ENCODE results near the gene TRIM5.
"Not testable (repeated sequence)": the region's sequence is repeated elsewhere in the genome, so short reads cannot be mapped to it uniquely, and the experiment has no call there.

TRIM5 gene, protein sequence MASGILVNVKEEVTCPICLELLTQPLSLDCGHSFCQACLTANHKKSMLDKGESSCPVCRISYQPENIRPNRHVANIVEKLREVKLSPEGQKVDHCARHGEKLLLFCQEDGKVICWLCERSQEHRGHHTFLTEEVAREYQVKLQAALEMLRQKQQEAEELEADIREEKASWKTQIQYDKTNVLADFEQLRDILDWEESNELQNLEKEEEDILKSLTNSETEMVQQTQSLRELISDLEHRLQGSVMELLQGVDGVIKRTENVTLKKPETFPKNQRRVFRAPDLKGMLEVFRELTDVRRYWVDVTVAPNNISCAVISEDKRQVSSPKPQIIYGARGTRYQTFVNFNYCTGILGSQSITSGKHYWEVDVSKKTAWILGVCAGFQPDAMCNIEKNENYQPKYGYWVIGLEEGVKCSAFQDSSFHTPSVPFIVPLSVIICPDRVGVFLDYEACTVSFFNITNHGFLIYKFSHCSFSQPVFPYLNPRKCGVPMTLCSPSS
- 14.1 to 87.1 (median 24.3) reads per million in 17 experiments for total RNA-seq

DNA sequence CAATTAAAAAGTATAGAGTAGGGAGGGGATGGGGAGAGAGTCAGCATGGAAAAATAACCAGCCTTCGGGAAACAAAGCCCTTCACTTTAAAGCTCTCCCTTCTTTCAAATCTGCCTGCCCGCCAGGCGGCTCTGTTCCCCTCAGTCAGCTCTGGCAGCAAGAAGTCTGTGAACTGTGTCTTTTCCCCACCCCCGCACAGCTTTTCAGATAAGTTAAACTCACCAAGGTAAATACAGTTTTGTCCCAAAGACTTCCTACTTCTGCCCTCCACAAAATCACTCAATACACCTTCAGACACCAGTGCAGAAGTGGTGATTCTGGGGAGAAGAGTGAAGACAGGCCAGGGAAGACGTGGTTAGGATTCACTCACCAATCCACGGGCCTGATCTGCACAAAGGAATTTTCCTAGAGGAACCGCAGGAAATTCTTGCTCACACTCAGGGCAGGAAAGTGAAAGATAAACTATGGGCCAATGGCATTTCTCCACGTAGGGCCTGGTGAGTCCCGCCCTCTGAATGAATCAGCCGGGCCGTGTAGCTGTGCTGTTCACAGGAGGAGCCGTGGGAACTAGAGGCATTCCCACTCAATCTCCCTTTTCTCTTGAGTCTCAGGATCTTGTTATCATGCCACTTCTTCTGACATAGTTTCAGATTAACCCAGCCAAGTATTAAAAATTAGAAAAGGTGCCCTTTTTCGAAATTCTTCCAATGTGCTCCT, at the start of gene TRIM5:
TRIM5 (minus strand) TSS at position 429 of the 717 bp plus-strand sequence. CDS start 4,897 bp downstream, outside the sequence.
- peak; percentile 89 to 94 (median 92) for DNase-seq

DNA sequence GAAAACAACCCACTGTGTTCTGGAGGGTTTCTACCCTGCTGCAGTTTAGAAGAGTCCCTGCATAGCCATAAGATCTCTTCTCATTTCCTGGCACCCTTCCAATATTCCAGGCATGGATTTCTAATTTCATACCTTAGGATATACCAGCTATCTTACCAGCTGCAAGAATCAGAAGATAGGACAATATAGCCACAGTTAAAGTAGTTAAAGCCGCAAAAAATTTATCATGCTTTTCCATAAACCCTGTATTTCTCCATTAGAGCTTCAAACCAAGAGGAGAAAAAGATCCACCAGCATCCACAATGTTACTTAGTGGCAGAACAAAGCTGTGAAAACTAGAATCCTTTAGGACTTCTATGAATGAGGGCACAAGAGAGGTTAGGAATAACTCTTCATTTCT, 42.8 kb upstream of the TRIM5 start:
- DNase-seq = no peak

DNA sequence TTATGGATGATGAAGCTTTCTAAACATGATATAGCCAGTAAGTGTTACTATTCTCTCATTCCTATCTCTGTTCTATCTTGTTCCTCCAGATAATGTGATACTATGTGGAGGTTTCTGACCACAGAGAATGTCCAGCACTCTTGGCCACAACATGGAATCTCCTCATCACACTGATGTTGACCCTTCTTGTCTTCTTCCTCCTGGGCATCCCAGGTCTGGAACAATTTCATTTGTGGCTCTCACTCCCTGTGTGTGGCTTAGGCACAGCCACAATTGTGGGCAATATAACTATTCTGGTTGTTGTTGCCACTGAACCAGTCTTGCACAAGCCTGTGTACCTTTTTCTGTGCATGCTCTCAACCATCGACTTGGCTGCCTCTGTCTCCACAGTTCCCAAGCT, 41.5 kb upstream of the TRIM5 start:
- DNase-seq = no peak

DNA sequence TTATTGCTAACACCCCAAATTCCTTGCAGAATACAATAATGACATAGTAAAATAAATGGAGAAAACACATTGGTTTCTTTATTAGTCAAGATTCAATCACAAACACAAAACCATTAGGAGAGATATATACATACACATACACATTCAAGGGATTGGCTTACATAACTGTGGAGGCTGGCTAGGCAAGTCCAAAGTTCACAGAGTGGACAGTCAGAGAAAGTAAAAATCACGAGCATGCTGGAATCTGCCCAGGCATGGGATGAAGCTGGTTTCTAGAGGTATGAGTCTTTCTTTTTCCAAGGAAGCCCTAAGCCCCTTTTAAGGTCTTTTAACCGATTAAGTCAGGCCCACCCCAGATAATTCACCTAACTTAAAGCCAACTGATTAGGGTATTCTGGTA, 37.7 kb upstream of the TRIM5 start:
- no peak for DNase-seq

DNA sequence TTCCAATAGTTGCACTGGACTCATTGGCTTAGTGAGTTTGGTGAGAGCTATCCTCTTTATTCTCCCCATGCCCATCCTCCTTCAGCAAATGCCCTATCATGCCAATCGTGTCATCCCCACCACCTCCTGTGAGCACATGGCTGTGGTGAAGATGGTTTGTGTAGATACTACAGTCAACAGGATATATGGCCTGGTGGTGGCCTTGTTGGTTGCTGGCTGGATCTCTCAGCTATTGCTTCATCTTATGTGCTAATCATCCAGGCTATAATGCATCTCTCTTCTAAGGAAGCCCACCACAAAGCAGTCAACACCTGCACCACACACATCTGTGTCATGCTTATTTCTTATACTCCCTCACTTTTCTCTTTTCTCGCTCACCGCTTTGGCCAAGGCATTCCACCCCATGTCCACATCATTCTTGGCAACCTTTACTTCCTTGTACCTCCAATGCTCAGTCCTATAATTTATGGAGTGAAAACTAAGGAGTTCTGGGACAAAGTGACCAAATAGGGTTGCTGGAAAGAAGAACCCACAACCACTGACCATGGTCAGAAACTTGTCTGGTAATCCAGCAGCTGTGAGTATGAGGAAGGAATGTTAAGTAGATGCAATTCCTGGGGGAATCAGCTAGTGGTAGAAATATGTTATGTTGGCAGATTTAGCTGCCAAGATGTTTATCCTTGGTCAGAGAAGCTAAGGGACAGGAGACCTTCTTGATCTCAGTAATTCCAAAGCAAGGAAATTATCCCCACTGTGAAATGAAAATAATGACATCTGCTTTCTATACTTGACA, 35.0 kb upstream of the TRIM5 start:
- DNase-seq = no peak

DNA sequence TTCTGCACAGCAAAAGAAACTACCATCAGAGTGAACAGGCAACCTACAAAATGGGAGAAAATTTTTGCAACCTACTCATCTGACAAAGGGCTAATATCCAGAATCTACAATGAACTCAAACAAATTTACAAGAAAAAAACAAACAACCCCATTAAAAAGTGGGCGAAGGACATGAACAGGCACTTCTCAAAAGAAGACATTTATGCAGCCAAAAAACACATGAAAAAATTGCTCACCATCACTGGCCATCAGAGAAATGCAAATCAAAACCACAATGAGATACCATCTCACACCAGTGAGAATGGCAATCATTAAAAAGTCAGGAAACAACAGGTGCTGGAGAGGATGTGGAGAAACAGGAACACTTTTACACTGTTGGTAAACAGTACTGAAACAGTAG, 31.6 kb upstream of the TRIM5 start:
- not testable (repeated sequence) for DNase-seq

DNA sequence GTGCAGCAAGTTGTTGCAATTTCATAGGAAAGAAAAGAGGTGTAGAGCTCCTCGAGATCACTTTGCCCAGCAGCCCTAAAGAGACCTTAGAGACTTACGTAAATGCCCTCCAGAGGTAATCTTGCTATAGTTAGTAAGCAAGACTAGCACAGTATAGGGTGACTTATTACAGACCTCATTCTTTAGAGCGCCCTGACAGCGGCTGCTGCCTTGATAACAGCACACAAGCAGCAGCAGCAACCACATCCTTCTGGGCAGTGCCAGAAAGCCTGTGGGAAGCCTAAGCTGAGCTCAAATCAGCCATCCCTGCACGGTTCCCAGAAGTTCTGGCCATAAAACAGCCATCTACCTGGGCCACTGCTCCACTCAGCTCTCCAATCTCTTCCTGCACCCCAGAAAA, 28.8 kb upstream of the TRIM5 start:
- no peak for DNase-seq

DNA sequence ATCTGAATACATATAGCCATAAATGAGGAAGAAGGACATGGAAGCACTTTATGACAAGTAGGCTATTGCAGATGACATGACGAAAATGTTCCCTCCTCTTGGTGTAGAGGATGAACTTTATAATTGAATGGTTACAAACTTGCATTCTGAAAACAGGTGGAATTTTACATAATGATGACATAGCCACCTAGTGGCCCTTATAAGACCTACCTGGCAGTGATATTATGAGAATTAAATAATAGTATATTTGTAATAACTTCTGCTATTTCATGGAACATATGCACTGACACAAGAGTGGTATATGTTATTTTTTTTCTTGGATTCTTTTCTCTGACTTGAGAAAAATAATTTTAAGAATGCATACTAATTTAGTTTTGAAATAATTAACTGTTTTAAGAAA, 27.6 kb upstream of the TRIM5 start:
- peak in 2 of 4 experiments; percentile 3 to 10 for DNase-seq

DNA sequence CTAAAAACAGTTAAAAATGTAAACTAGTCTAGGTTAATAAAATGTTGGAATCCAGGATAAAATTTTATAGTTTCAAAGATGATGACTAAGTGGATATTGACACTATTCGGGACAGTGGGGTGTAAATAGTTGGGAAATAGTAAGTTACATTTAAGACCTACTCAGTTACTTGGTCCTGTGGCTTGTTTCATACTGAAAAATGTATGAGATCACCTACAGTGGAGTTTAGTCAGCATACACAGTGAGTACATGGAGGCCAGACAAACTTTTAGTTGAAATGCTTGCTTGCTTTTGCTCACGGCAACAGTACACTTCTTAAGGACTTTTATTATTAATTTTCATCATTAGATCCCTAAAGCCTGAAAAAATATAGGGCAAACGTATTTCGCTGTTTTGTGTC, 20.8 kb upstream of the TRIM5 start:
- DNase-seq = no peak

DNA sequence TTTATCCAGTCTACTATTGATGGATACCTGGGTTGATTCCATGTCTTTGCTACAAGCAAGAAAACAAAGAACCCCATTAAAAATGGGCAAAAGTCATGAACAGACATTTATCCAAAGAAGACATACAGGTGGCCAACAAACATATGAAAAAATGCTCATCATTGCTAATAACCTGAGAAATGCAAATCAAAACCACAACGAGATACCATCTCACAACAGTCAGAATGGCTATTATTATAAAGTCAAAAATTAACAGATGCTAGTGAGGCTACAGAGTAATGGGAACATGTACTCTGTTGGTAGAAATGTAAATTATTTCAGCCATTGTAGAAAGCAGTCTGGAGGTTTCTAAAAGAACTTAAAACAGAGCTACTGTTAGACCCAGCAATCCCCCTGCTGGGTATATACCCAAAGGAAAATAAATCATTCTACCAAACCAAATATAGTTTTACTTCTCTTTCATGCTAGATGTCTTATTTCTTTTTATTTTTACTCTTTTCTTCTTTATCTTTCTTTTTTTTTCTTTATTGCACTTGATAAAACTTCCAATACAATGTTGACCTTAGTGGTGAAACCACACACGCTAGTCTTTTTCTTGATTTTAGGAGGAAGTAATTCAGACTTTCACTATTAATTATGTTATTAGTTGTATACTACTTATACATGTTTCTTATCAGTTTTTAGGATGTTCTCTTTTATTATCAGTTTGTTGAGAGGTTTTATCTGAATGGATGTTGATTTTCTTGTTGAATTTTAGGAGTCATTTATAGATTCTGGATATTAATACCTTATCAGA, 19.1 kb upstream of the TRIM5 start:
- no peak for DNase-seq

DNA sequence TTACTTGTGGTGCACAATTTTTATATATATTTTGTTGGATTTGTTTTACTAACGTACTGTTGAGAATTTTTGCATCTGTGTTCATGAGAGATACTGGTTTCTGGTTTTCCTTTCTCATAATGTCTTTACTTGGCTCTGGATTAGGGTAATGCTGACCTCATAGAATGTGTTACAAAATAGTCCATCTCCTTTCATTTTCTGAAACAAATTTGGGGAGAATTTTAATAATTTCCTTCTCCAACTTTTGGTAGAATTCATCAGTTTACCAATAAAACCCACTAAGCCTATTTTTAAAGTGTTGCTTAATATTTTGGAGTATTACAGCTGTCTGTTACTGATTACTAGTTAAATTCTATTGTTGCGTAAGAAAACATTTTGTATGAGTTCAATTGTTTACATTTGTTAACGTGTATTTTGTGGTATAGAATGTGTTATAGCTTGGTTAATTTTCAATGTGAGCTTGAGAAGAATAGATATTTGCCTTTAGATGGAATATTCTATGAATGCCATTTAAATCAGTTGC, 16.2 kb upstream of the TRIM5 start:
- DNase-seq = peak in 2 of 4 experiments; percentile 4 to 22

DNA sequence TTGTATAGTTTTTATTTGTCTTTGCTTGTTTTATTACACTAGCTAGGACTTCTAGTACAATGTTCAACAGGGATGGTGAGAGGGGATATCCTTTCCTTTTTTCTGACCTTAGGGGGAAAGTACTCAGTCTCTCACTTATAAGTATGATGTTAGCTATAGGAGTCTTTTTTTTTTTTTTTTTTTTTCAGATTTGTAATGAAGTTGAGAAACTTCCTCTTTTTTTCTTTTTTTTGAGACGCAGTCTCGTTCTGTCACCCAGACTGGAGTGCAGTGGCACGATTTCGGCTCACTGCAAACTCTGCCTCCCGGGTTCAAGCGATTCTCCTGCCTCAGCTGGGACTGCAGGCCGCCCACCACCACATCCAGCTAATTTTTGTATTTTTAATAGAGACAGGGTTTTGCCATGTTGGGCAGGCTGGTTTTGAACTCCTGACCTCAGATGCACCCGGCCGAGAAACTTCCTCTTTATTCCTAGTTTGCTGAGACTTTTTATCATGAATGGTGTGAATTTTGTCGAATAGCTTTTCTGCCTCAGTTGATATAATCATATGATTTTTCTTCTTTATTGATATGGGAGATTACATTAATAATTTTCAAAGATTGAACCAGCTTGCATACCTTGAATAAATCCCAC, 15.7 kb upstream of the TRIM5 start:
- DNase-seq = peak; percentile 19 to 69 (median 46)

DNA sequence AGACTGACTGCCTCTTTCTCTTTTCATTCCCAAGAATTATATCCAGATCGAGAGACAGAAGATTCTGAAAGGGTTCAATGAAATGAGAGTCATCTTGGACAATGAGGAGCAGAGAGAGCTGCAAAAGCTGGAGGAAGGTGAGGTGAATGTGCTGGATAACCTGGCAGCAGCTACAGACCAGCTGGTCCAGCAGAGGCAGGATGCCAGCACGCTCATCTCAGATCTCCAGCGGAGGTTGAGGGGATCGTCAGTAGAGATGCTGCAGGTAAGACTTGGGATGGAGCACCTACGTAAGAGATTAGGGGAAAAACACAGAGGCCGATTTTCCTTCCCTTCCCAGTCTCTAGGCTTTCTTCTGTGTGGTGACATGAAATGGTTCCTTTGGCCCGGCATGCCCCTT, 13.4 kb upstream of the TRIM5 start:
- no peak for DNase-seq

DNA sequence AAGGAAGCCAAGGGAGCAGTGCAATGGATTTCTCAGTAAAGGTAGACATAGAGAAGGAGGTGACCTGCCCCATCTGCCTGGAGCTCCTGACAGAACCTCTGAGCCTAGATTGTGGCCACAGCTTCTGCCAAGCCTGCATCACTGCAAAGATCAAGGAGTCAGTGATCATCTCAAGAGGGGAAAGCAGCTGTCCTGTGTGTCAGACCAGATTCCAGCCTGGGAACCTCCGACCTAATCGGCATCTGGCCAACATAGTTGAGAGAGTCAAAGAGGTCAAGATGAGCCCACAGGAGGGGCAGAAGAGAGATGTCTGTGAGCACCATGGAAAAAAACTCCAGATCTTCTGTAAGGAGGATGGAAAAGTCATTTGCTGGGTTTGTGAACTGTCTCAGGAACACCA, 11.3 kb upstream of the TRIM5 start:
- DNase-seq = no peak

DNA sequence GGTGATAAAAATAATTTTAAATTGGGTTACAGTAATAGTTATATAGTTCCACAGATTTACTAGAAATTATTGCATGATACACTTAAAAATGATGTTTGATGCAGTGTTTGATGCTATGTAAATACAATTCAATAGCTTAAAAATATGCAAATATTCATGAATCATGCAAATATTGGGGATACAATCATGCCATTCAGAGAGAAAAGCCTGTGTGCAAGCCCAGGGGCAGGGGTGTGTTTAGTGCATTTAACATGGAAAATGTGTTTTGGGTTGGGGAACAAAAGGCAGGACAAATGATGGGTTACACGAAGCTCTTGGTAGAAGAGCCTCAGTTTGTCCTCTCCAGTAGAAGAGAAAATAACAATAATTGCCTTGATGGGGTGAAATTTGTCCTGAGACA, 10.7 kb upstream of the TRIM5 start:
- DNase-seq = no peak

DNA sequence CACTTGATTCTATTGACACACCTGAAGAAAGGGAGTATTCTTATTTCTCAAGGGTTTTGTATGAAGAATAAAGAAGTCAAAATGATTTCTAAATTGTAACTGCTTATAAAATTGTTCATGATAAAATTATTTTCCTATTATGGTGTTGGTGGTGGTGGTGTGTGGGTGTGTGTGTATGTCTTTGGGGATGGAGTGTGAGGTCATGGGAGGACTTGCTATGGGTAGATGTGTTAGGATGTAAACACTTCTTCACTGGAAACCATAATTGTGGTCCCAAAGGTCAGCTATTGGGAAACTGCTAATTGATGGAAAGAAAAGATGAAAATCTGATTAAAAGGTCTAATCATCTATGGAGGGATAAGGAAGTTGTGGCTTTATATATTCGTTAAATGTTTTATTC, 9.8 kb upstream of the TRIM5 start:
- DNase-seq = no peak

DNA sequence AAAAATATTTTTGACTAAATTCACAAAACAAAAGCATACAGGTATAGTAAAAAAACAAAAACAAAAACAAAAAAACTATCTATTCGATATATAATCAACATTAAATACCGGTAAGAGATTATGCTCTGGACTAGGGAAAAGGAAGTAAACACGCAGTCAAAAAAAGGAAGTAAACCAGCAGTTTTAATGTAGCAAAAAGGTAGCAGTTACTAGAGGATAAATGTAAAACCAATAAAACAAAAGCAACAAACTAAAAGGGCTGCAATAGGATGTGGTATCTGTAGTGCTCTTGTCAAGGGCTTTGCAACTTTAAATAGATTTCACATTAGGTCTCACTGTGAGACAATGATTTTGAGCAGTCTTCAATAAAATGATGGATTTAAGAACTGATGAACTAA, 7.1 kb upstream of the TRIM5 start:
- peak in 2 of 4 experiments; percentile 27 to 39 for DNase-seq

DNA sequence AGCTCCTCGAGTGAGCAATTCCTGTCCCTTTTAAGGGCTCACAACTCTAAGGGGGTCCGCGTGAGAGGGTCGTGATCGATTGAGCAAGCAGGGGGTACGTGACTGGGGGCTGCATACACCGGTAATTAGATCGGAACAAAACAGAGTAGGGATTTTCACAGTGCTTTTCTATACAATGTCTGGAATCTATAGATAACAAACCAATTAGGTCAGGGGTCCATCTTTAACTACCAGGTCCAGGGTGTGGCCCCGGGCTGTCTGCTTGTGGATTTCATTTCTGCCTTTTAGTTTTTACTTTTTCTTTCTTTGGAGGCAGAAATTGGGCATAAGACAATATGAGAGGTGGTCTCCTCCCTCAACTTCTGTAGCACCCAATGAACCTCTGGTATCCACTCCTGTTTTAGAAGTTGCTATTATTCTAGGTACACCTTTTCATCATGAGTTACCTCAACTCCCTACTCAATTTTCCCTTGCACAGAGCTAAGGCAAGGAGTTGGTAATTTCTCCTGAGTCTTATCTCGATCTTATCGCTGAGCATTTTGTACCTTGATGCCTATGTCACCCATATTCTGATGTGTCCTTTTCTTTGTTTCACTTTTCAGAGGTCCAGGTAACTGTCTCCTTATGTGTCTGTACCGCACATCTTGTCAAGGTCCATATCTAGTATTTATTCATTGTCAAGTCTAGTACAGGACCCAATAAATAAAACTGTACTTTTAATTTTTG, 6.5 kb upstream of the TRIM5 start:
- DNase-seq = not testable (repeated sequence)

DNA sequence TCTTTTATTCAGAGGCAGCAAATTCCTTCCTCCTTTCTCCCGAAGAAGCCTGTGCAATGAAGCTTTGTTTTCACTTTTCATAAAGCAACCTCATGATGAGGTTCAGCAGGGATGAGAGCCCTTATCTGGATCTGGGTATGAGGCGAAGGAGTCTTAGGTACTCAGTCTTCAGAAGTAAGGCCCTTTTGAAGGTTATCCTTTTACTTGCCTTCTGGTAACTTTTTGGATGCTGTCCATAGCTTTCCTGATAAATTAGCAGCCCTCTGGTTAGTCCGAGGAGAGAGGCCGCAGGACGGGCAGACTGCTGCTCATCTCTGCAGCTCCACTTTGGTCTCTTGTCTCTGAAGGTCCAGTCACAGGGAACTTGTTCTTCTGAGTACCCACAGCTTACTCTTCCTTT, 5.9 kb upstream of the TRIM5 start:
- DNase-seq = peak; percentile 3 to 27 (median 16)

DNA sequence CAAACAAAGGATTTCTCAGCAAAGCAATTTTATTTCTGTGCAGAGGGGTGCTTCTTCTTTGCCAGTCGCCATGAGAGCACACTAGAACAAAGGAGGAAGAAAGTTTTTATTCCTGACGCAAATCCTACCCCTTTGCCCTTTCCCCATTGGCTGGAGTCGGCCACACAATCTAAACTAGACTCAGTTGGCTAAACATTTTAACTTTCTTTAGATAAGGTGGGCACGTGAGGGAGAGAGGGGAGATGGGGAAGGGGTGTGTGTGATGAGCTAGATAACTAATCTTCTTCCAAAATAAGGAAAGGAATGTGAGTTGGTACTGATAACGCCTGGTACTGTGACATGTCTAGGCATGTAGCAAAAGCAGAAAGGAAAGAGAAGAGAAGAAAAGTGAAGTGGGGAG, 5.3 kb upstream of the TRIM5 start:
- peak; percentile 31 to 64 (median 51) for DNase-seq

DNA sequence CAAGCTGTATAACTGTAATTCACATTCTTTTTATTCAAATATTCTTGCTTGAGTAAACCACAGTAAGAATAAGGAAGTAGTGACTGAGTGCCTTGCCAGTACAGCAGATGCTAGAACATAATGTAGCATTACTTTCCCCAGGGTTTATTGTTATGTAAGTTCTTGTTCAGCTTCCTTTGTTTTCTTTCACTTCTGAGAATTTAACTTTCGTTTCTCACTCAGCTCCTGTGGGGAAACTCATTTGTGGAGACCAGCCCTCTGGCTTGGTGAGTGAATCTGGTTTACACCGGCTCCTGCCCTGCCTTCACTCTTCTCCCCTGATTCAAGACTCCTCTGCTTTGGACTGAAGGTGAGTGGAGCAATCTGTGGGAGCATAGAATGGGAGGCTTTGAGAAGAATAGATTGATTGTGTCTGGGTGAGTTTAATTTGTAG, 4.7 kb upstream of the TRIM5 start, which contains the start of gene TRIM22:
TRIM22 (plus strand) TSS at position 240 of the 433 bp plus-strand sequence. CDS start 6,443 bp downstream, outside the sequence.
- DNase-seq = peak; percentile 64 to 90 (median 78)
